Nephron progenitor cell (in vitro differentiated cells): ENCODE results near the gene BNC1.
"Not testable (repeated sequence)": the region's sequence is repeated elsewhere in the genome, so short reads cannot be mapped to it uniquely, and the experiment has no call there.

Source experiments
- DNase-seq: peaks from one replicate; pipeline ENCODE4 v3.0.0; 2021
- H3K27ac Mint-ChIP-seq: 2 replicates; pipeline ENCODE4 v1.8.0; 2021; ENCODE audit warnings: mild to moderate bottlenecking, moderate library complexity, mixed read lengths
- H3K27me3 Mint-ChIP-seq: 2 replicates; pipeline ENCODE4 v1.8.0; 2021; ENCODE audit warnings: mild to moderate bottlenecking, low read depth, mixed read lengths; ENCODE audit not compliant: poor library complexity
- H3K36me3 Mint-ChIP-seq: 2 replicates; pipeline ENCODE4 v1.8.0; 2021; ENCODE audit warnings: low read depth, mixed read lengths
- H3K4me1 Mint-ChIP-seq: 2 replicates; pipeline ENCODE4 v1.8.0; 2021; ENCODE audit warnings: mixed read lengths
- H3K4me3 Mint-ChIP-seq: 2 replicates; pipeline ENCODE4 v1.8.0; 2021; ENCODE audit warnings: mild to moderate bottlenecking, moderate library complexity, mixed read lengths
- H3K9me3 Mint-ChIP-seq: 2 replicates; pipeline ENCODE4 v1.8.0; 2021; ENCODE audit warnings: mild to moderate bottlenecking, moderate library complexity, mixed read lengths
- CTCF ChIP-seq: fragments of 200-600 bp; sonication (generic); IDR thresholded peaks from 2 replicates; pipeline ENCODE4 v1.5.0; 2021; ENCODE audit warnings: antibody characterized with exemption

BNC1 gene

GRCh38 chr15:83278191-83278590 lies 6.3 kb downstream of the BNC1 start:
- no peak overlapping the region for H3K27ac Mint-ChIP-seq
- TF ChIP-seq CTCF, result no peak
- H3K27me3 Mint-ChIP-seq, result peaks cover 34% of the 10 kb centered on the region
- no peak for DNase-seq
- H3K4me3 Mint-ChIP-seq, result no peak overlapping the region
- no peaks in the 10 kb centered on the region for H3K9me3 Mint-ChIP-seq
- peaks cover 17% of the 10 kb centered on the region for H3K4me1 Mint-ChIP-seq
- no peaks in the 10 kb centered on the region for H3K36me3 Mint-ChIP-seq

GRCh38 chr15:83276661-83277060 lies 7.8 kb downstream of the BNC1 start:
- no peaks in the 10 kb centered on the region for H3K36me3 Mint-ChIP-seq
- no peak for TF ChIP-seq CTCF
- no peak for DNase-seq
- H3K4me3 Mint-ChIP-seq, result no peak overlapping the region
- H3K4me1 Mint-ChIP-seq, result peaks cover 2% of the 10 kb centered on the region
- peaks cover 27% of the 10 kb centered on the region for H3K27me3 Mint-ChIP-seq
- H3K27ac Mint-ChIP-seq, result no peak overlapping the region
- H3K9me3 Mint-ChIP-seq, result no peaks in the 10 kb centered on the region

- no peak overlapping the region for H3K4me3 Mint-ChIP-seq
- no peak for TF ChIP-seq CTCF
Measured at GRCh38 chr15:83275412-83275811, 9.1 kb downstream of the BNC1 start.

GRCh38 chr15:83270176-83270575 lies 14.3 kb downstream of the BNC1 start:
- Mint-ChIP-seq H3K36me3 (no peaks in the 10 kb centered on the region), H3K4me1 (no peaks in the 10 kb centered on the region), H3K27me3 (peaks cover 17% of the 10 kb centered on the region), H3K9me3 (no peaks in the 10 kb centered on the region), H3K4me3 (no peak overlapping the region), H3K27ac (no peak overlapping the region)
- no peak for DNase-seq
- no peak for TF ChIP-seq CTCF

More at GRCh38 chr15:83275412-83275811, 9.1 kb downstream of the BNC1 start:
- Mint-ChIP-seq H3K9me3 (no peaks in the 10 kb centered on the region), H3K27me3 (peaks cover 20% of the 10 kb centered on the region), H3K4me1 (no peaks in the 10 kb centered on the region), H3K27ac (no peak overlapping the region), H3K36me3 (no peaks in the 10 kb centered on the region)
- no peak for DNase-seq

- Mint-ChIP-seq H3K36me3 (peaks cover 5% of the 10 kb centered on the region), H3K4me1 (no peaks in the 10 kb centered on the region), H3K9me3 (no peaks in the 10 kb centered on the region), H3K27me3 (peaks cover 17% of the 10 kb centered on the region), H3K27ac (no peak overlapping the region), H3K4me3 (no peak overlapping the region)
- TF ChIP-seq CTCF, result no peak
- no peak for DNase-seq
Measured at GRCh38 chr15:83268147-83268546, 16.3 kb downstream of the BNC1 start.

- no peaks in the 10 kb centered on the region for H3K9me3 Mint-ChIP-seq
- peaks cover 7% of the 10 kb centered on the region for H3K36me3 Mint-ChIP-seq
- TF ChIP-seq CTCF, result no peak
- no peak overlapping the region for H3K4me3 Mint-ChIP-seq
- no peak for DNase-seq
- peaks cover 12% of the 10 kb centered on the region for H3K27me3 Mint-ChIP-seq
- H3K4me1 Mint-ChIP-seq, result no peaks in the 10 kb centered on the region
- no peak overlapping the region for H3K27ac Mint-ChIP-seq
Measured at GRCh38 chr15:83262594-83263315, 21.7 kb downstream of the BNC1 start.

GRCh38 chr15:83262181-83262580 lies 22.3 kb downstream of the BNC1 start:
- DNase-seq, H3K36me3 Mint-ChIP-seq, H3K9me3 Mint-ChIP-seq, H3K27ac Mint-ChIP-seq, H3K4me1 Mint-ChIP-seq, H3K4me3 Mint-ChIP-seq: not testable (repeated sequence)
- H3K27me3 Mint-ChIP-seq, result peaks cover 12% of the 10 kb centered on the region
